IPS-18c (cell line): Measurements from ENCODE around the gene OR5L1.

Experiments
- H3K4me3 ChIP-seq: 2 replicates; pipeline ENCODE4 v1.7.0; 2013; ENCODE audit warnings: low read depth, mild to moderate bottlenecking, low read length, moderate library complexity; ENCODE audit not compliant: insufficient read depth
- H3K9me3 ChIP-seq: one replicate; pipeline ENCODE4 v1.6.1; 2013; ENCODE audit warnings: mild to moderate bottlenecking, low read length, moderate library complexity; ENCODE audit not compliant: control insufficient read depth, insufficient read depth

OR5L1 gene

GRCh38 chr11:55811067-55811466, at the start of gene OR5L1:
TSS of gene OR5L1 (plus strand) at chr11:55811367. CDS start at chr11:55811467, 100 bp downstream.
- Histone ChIP-seq H3K9me3 (peaks cover 13% of the 10 kb centered on the region), H3K4me3 (no peak within 1 kb of the TSS)

- Histone ChIP-seq H3K4me3 (no peak within 1 kb of the TSS), H3K9me3 (peaks cover 9% of the 10 kb centered on the region)
These were observed 38.0 kb upstream of the OR5L1 start, which contains the start of gene OR5D13 for GRCh38 chr11:55773138-55773537. TSS of gene OR5D13 (plus strand) at chr11:55773438. CDS start at chr11:55773438, 0 bp downstream.

- H3K4me3 ChIP-seq = no peak overlapping the region
- peaks cover 16% of the 10 kb centered on the region for H3K9me3 ChIP-seq
These were observed 19.6 kb upstream of the OR5L1 start for GRCh38 chr11:55791606-55792005.

GRCh38 chr11:55793321-55793720, 17.8 kb upstream of the OR5L1 start:
- Histone ChIP-seq H3K4me3 (no peak overlapping the region), H3K9me3 (peaks cover 10% of the 10 kb centered on the region)

GRCh38 chr11:55795256-55795655, 15.9 kb upstream of the OR5L1 start, which contains the start of gene OR5D14:
TSS of gene OR5D14 (plus strand) at chr11:55795556. CDS start at chr11:55795556, 0 bp downstream.
- H3K9me3 ChIP-seq = peaks cover 8% of the 10 kb centered on the region
- H3K4me3 ChIP-seq = no peak within 1 kb of the TSS

GRCh38 chr11:55806248-55806647, 4.9 kb upstream of the OR5L1 start:
- H3K9me3 ChIP-seq = peaks cover 4% of the 10 kb centered on the region

GRCh38 chr11:55819330-55819729, 8.2 kb downstream of the OR5L1 start, which contains the start of gene OR5D18:
TSS of gene OR5D18 (plus strand) at chr11:55819630. CDS start at chr11:55819630, 0 bp downstream.
- Histone ChIP-seq H3K9me3 (peaks cover 19% of the 10 kb centered on the region), H3K4me3 (no peak within 1 kb of the TSS; the same call in 1 of the 2 replicates)

More at GRCh38 chr11:55806248-55806647, 4.9 kb upstream of the OR5L1 start:
- H3K4me3 ChIP-seq = no peak overlapping the region

GRCh38 chr11:55826919-55827318, 15.8 kb downstream of the OR5L1 start, which contains the start of gene OR5L2:
TSS of gene OR5L2 (plus strand) at chr11:55827219. CDS start at chr11:55827219, 0 bp downstream.
- H3K4me3 ChIP-seq = no peak within 1 kb of the TSS; the same call in 1 of the 2 replicates
- peaks cover 9% of the 10 kb centered on the region for H3K9me3 ChIP-seq

- no peak within 1 kb of the TSS for H3K4me3 ChIP-seq
- peaks cover 7% of the 10 kb centered on the region for H3K9me3 ChIP-seq
These were observed 27.3 kb downstream of the OR5L1 start, which contains the start of gene OR5D16 for GRCh38 chr11:55838452-55838851. TSS of gene OR5D16 (plus strand) at chr11:55838752. CDS start at chr11:55838752, 0 bp downstream.

- H3K9me3 ChIP-seq = no peaks in the 10 kb centered on the region
- no peak overlapping the region for H3K4me3 ChIP-seq
These were observed 36.3 kb downstream of the OR5L1 start for GRCh38 chr11:55847453-55847852.

- H3K9me3 ChIP-seq = no peaks in the 10 kb centered on the region
These were observed 37.9 kb downstream of the OR5L1 start for GRCh38 chr11:55849037-55849436.

GRCh38 chr11:55852141-55852540, 41.0 kb downstream of the OR5L1 start:
- Histone ChIP-seq H3K9me3 (peaks cover 3% of the 10 kb centered on the region), H3K4me3 (no peak overlapping the region)

More at GRCh38 chr11:55849037-55849436, 37.9 kb downstream of the OR5L1 start:
- H3K4me3 ChIP-seq = no peak overlapping the region

- Histone ChIP-seq H3K9me3 (peaks cover 4% of the 10 kb centered on the region), H3K4me3 (no peak overlapping the region)
These were observed 43.5 kb downstream of the OR5L1 start for GRCh38 chr11:55854704-55855103.
